Upper lobe of left lung (tissue), 6 donors: Measurements from ENCODE around the gene THOC6. TPM values are rescaled to one million over a fixed set of nuclear protein-coding genes. Genes with fewer than 3 reads are reported as not detected.

ENCODE experiments used
- ATAC-seq, 2 donors: fragments of 200-7000 bp; cut with Tn5 transposase; one replicate each; pipeline ENCODE4 v1.9.1; 2022; ENCODE audit warnings: mild to moderate bottlenecking in 2 of 2, moderate library complexity in 2 of 2; ENCODE audit not compliant: low FRiP score in 2 of 2
- DNase-seq, 2 donors: peaks; one replicate each; pipeline ENCODE4 v3.0.0-alpha.2; 2019 to 2020
- H3K27ac ChIP-seq, 4 donors: fragments of 200-600 bp; sonication (generic); one replicate each; pipeline ENCODE4 v1.5.1; 2016 to 2019
- H3K27me3 ChIP-seq, 4 donors: fragments of 200-600 bp; sonication (generic); one replicate each; pipeline ENCODE4 v1.5.1; 2017 to 2019
- H3K36me3 ChIP-seq, 4 donors: fragments of 200-600 bp; sonication (generic); one replicate each; pipeline ENCODE4 v1.5.1; 2016 to 2019
- H3K4me1 ChIP-seq, 4 donors: fragments of 200-600 bp; sonication (generic); one replicate each; pipeline ENCODE4 v1.5.1; 2018 to 2019
- H3K4me3 ChIP-seq, 4 donors: fragments of 200-600 bp; sonication (generic); one replicate each; pipeline ENCODE4 v1.5.1; 2017 to 2019; ENCODE audit warnings: mild to moderate bottlenecking in 2 of 4, moderate library complexity in 1 of 4
- H3K9me3 ChIP-seq, 4 donors: fragments of 200-600 bp; sonication (generic); one replicate each; pipeline ENCODE4 v1.5.1; 2018 to 2019
- EP300 ChIP-seq, 4 donors: sonication (generic); formaldehyde crosslinking; IDR thresholded peaks; one replicate each; pipeline ENCODE4 v1.5.1; 2017; ENCODE audit warnings: antibody characterized with exemption in 4 of 4, control low read depth in 2 of 4
- POLR2A ChIP-seq, 4 donors: fragments of 450-650 bp; IDR thresholded peaks; one replicate each; pipeline ENCODE4 v1.5.1; 2016 to 2017; ENCODE audit warnings: antibody characterized with exemption in 4 of 4, mild to moderate bottlenecking in 2 of 4
- POLR2AphosphoS5 ChIP-seq, 2 donors: sonication (generic); formaldehyde crosslinking; IDR thresholded peaks; one replicate each; pipeline ENCODE4 v1.5.1; 2017; ENCODE audit warnings: antibody characterized with exemption in 2 of 2
- WGBS, 2 donors: methylation state at CpG; one replicate each; pipeline ENCODE4 v1.1.5; 2017 to 2018; 5-methylcytosine and 5-hydroxymethylcytosine counted together
- total RNA-seq, 6 donors: library from RNA; depleted of rRNA in 4 of 6; stranded (reverse); fragments of >200 nt in 4 of 6; gene quantifications; one replicate each; pipeline versions ENCODE4 v1.1.0 to v1.2.1, GENCODE V29; 2016 to 2021
- TF ChIP-seq, protein P1 (sequence below), 6 experiments: fragments of 450-650 bp in 4 of 6; fragments of 200-600 bp in 2 of 6; sonication (generic) in 2 of 6; IDR thresholded peaks; one replicate each; pipeline ENCODE4 v1.5.1; 2016 to 2019; ENCODE audit warnings: antibody characterized with exemption in 6 of 6
- donor health status: DM: no; HTN: no; CAD: no; lungs with moderate emphysema.
- donor health status: DM: no; HTN: yes; CAD: no; lungs with severe emphysema.

The THOC6 gene
- total RNA-seq, 6 donors from 2014 or later, result 18.5 to 40.8 (median 33.1) TPM

DNA sequence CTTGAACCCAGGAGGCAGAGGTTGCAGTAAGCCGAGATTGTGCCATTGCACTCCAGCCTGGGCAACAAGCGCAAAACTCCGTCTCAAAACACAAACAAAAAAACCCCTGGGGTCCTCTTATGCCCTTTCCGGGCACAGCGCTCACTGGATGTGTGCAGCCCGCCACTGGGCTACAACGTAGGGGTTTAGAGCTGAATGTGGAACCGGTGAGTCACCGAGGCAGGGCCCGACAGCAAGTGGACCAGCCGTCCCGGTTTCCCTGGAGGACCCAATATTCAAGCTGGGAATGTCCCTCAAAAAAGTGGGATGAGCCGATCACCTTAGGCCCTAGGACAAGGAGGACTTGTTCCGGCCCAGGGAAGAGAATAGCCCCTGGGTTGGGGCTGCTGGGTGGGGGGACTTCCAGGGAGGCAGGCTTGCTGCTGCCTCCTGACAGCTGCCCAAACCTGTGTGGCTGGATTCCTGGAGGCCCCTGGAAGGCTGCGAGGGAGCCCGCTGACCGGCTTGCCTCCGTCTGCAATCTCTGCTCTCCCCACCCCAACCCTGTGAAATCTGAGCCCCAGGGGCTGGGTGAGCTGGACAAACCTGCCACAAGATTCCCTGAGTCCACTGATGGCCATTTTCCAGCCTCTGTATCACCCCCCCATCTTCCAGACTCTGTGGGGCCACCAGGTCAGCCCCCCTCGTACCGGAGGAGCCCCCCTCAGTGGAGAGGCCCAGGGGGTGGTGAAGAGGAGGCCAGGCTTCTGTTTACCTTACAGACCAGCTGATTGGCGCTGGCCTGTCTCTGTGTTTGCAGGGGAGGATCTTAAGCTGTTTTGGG lies 14.1 kb upstream of the THOC6 start:
- Histone ChIP-seq H3K4me1 (peaks cover 21 to 56% (median 37%) of the 10 kb centered on the region in 4 donors), H3K4me3 (no peak overlapping the region), H3K36me3 (no peaks in the 10 kb centered on the region), H3K27ac (peak overlapping the region; percentile 58 to 78 (median 74)), H3K9me3 (no peaks in the 10 kb centered on the region), H3K27me3 (no peaks in the 10 kb centered on the region)
- WGBS, 2 donors, result 44 to 45% methylated on average over 10 to 21 of the region's 21 CpGs
- ATAC-seq (peak in 1 of 2 donors; percentile 69), DNase-seq (peak in 1 of 2 donors; percentile 90)
- TF ChIP-seq POLR2A (IDR thresholded peaks at IDR 0.05), result peak in 2 of 4 donors; percentile 18 to 41
- peak in 1 of 2 donors; percentile 32 for TF ChIP-seq POLR2AphosphoS5 (IDR thresholded peaks at IDR 0.05)
- TF ChIP-seq EP300 (IDR thresholded peaks at IDR 0.05), result peak in 1 of 4 donors; percentile 40
- TF ChIP-seq, protein P1, sequence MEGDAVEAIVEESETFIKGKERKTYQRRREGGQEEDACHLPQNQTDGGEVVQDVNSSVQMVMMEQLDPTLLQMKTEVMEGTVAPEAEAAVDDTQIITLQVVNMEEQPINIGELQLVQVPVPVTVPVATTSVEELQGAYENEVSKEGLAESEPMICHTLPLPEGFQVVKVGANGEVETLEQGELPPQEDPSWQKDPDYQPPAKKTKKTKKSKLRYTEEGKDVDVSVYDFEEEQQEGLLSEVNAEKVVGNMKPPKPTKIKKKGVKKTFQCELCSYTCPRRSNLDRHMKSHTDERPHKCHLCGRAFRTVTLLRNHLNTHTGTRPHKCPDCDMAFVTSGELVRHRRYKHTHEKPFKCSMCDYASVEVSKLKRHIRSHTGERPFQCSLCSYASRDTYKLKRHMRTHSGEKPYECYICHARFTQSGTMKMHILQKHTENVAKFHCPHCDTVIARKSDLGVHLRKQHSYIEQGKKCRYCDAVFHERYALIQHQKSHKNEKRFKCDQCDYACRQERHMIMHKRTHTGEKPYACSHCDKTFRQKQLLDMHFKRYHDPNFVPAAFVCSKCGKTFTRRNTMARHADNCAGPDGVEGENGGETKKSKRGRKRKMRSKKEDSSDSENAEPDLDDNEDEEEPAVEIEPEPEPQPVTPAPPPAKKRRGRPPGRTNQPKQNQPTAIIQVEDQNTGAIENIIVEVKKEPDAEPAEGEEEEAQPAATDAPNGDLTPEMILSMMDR (IDR thresholded peaks at IDR 0.05), result no peak

DNA sequence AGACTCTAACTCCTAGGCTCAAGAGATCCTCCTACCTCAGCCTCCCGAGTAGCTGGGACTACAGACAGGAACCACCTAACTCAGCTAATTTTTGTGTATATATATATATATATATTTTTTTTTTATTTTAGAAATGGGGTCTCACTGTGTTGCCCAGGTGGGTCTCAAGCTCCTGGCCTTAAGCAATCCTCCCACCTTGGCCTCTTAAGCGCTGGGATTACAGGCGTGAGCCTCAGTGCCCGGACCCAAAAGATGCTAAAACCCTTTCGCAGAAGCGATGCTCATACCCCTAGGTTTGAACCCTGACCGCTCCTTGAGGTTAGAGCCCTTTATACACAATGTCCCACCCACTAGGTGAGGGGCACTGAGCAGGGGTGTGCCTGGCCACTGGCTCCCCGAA lies 13.3 kb upstream of the THOC6 start:
- ATAC-seq, result no peak
- peak overlapping the region in 3 of 4 donors; percentile 58 to 78 (median 76) for H3K27ac ChIP-seq
- H3K4me1 ChIP-seq, result peaks cover 16 to 52% (median 35%) of the 10 kb centered on the region in 4 donors

DNA sequence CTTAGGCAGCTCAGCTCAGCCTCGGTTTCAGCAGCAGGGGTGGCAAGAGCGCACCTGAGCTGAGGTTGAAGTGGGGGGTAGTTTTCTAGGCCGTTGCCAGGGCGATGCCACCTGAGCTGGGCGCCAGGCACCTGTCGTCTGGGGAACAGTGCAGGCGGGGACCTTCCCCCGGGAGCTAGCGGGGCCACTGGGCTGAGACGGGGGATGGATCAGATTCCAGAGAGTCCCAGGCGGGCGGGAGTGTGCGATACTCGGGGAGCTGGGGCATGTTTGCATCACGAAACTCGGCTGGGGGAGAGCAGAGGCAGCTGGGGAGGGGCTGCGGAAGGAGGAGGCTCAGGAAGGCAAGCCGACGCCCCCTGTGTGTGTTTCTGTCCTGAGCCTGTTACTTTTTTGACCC lies 11.6 kb upstream of the THOC6 start:
- DNase-seq, result no peak
- Histone ChIP-seq H3K4me3 (no peak overlapping the region), H3K4me1 (peaks cover 16 to 43% (median 33%) of the 10 kb centered on the region in 4 donors), H3K9me3 (no peaks in the 10 kb centered on the region), H3K36me3 (no peaks in the 10 kb centered on the region), H3K27me3 (peaks cover 0 to under 1% (median 0%) of the 10 kb centered on the region in 4 donors), H3K27ac (no peak overlapping the region)
- TF ChIP-seq EP300 (IDR thresholded peaks at IDR 0.05) (no peak), POLR2A (IDR thresholded peaks at IDR 0.05) (no peak), POLR2AphosphoS5 (IDR thresholded peaks at IDR 0.05) (no peak)
- TF ChIP-seq, protein P1 (IDR thresholded peaks at IDR 0.05), result no peak
- peak in 1 of 2 donors; percentile 19 for ATAC-seq
- WGBS, 2 donors, result 7 to 16% methylated on average over 13 to 19 of the region's 19 CpGs

More for the DNA sequence above, 13.3 kb upstream of the THOC6 start:
- Histone ChIP-seq H3K27me3 (no peaks in the 10 kb centered on the region), H3K36me3 (no peaks in the 10 kb centered on the region), H3K4me3 (no peak overlapping the region), H3K9me3 (no peaks in the 10 kb centered on the region)
- DNase-seq, result no peak
- no peak for TF ChIP-seq POLR2A (IDR thresholded peaks at IDR 0.05)
- TF ChIP-seq, protein P1 (IDR thresholded peaks at IDR 0.05), result no peak
- TF ChIP-seq POLR2AphosphoS5 (IDR thresholded peaks at IDR 0.05), result no peak
- no peak for TF ChIP-seq EP300 (IDR thresholded peaks at IDR 0.05)
- 84 to 92% methylated on average over 7 to 8 of the region's 8 CpGs for WGBS, 2 donors

DNA sequence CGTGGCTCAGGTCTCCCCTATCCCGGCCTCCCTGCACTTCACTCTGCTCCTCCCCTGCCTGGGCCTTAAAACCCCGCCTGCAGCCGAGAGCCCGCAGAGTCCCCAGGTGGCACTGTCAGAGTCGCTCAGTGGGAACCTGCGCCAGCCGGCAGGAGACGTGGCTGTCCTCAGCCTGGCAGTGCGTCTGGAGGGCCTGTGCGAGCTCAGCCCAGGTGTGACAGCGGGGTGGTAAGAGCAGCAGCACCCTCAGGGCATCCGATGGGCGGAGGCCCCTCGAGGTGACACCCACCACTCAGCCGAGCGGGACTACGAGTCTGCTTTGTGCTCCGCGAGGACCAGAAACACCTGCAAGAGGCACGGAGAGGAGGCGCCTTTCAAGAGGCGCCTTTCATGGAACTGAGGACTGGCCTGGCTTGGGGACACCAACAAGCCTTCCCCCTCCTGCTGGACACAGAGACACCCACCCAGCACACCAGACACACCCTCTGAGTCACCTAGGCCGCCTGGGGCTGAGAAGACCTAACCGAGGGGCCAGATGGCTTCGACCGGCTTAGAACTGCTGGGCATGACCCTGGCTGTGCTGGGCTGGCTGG lies 10.9 kb upstream of the THOC6 start, which contains the start of gene CLDN9:
Gene CLDN9, plus strand, starts transcription at position 96 of the 593 bp plus-strand sequence. Its CDS starts 440 bp downstream, at position 536.
- WGBS, 2 donors, result 27 to 61% methylated on average over 12 to 20 of the region's 27 CpGs
- H3K4me1 ChIP-seq, result peaks cover 12 to 39% (median 28%) of the 10 kb centered on the region in 4 donors

More for the DNA sequence above, 10.9 kb upstream of the THOC6 start, which contains the start of gene CLDN9:
- Histone ChIP-seq H3K9me3 (no peaks in the 10 kb centered on the region), H3K27me3 (peaks cover 0 to 8% (median 1%) of the 10 kb centered on the region in 4 donors), H3K36me3 (no peaks in the 10 kb centered on the region), H3K27ac (peak within 1 kb of the TSS in 1 of 4 donors; percentile 26), H3K4me3 (no peak within 1 kb of the TSS)
- DNase-seq, result peak; percentile 76 to 85
- TF ChIP-seq POLR2A (IDR thresholded peaks at IDR 0.05), result peak in 1 of 4 donors; percentile 51
- TF ChIP-seq POLR2AphosphoS5 (IDR thresholded peaks at IDR 0.05), result peak in 1 of 2 donors; percentile 65
- TF ChIP-seq, protein P1 (IDR thresholded peaks at IDR 0.05), result no peak
- peak; percentile 37 to 62 for ATAC-seq
